Gastroesophageal sphincter (tissue), 4 donors: ENCODE measurements around the gene CD74. TPM values are rescaled to one million over a fixed set of nuclear protein-coding genes. Genes with fewer than 3 reads are reported as not detected.
A peak's percentile ranks its signal among the peaks of the same experiment; 100 is the strongest.

ENCODE experiments used
- ATAC-seq: fragments of 150-250 bp; one replicate; pipeline ENCODE4 v1.9.1; 2016; ENCODE audit warnings: mild to moderate bottlenecking, moderate library complexity
- H3K27ac ChIP-seq, 4 donors: fragments of 200-600 bp; sonication (generic) in 3 of 4; 1 replicate in 3 of 4; 2 replicates in 1 of 4; pipeline ENCODE4 v1.5.1; 2016 to 2019
- H3K27me3 ChIP-seq: fragments of 200-600 bp; sonication (generic); one replicate; pipeline ENCODE4 v1.5.1; 2019
- H3K36me3 ChIP-seq, 2 donors: fragments of 200-600 bp; sonication (generic); one replicate each; pipeline ENCODE4 v1.5.1; 2019; ENCODE audit warnings: control low read depth in 1 of 2
- H3K4me1 ChIP-seq, 3 donors: fragments of 200-600 bp; sonication (generic); 1 replicate in 2 of 3; 2 replicates in 1 of 3; pipeline ENCODE4 v1.5.1; 2016 to 2019; ENCODE audit warnings: control low read depth in 2 of 3
- H3K4me3 ChIP-seq, 2 donors: fragments of 200-600 bp; sonication (generic); one replicate each; pipeline ENCODE4 v1.5.1; 2019; ENCODE audit warnings: mild to moderate bottlenecking in 1 of 2, moderate library complexity in 1 of 2
- H3K9me3 ChIP-seq, 3 donors: fragments of 200-600 bp; sonication (generic); one replicate each; pipeline ENCODE4 v1.5.1; 2017 to 2019; ENCODE audit warnings: control low read depth in 2 of 3
- CTCF ChIP-seq, 4 experiments: fragments of 200-600 bp in 2 of 4; fragments of 450-650 bp in 2 of 4; sonication (generic) in 1 of 4; IDR thresholded peaks; one replicate each; pipeline ENCODE4 v1.5.1; 2017 to 2019; ENCODE audit warnings: antibody characterized with exemption in 4 of 4, mild to moderate bottlenecking in 2 of 4, moderate library complexity in 2 of 4
- EP300 ChIP-seq: sonication (generic); formaldehyde crosslinking; IDR thresholded peaks from one replicate; pipeline ENCODE4 v1.6.1; 2017; ENCODE audit warnings: antibody characterized with exemption, mild to moderate bottlenecking
- POLR2A ChIP-seq, 2 donors: fragments of 450-650 bp; IDR thresholded peaks; one replicate each; pipeline ENCODE4 v1.6.1; 2017; ENCODE audit warnings: antibody characterized with exemption in 2 of 2, mild to moderate bottlenecking in 2 of 2, moderate library complexity in 1 of 2
- POLR2AphosphoS5 ChIP-seq: sonication (generic); formaldehyde crosslinking; IDR thresholded peaks from one replicate; pipeline ENCODE4 v1.6.1; 2017; ENCODE audit warnings: antibody characterized with exemption
- WGBS, 2 donors: methylation state at CpG; one replicate each; pipeline ENCODE4 v1.1.5; 2018; ENCODE audit warnings: low coverage in 1 of 2; 5-methylcytosine and 5-hydroxymethylcytosine counted together
- total RNA-seq, 4 donors: library from RNA; depleted of rRNA; stranded (reverse); fragments of >200 nt; gene quantifications; one replicate each; pipeline ENCODE4 v1.1.0, GENCODE V29; 2016

CD74 gene
- total RNA-seq, 4 donors from 2014 or later = 142 to 720 (median 338) TPM

- 83 to 88% methylated on average over 3 to 9 of the region's 13 CpGs for WGBS, 2 donors
- Histone ChIP-seq H3K4me3 (no peak overlapping the region), H3K4me1 (no peaks in the 10 kb centered on the region), H3K27me3 (no peaks in the 10 kb centered on the region), H3K9me3 (no peaks in the 10 kb centered on the region), H3K36me3 (peaks cover 0 to 100% of the 10 kb centered on the region in 2 donors), H3K27ac (no peak overlapping the region)
- TF ChIP-seq POLR2A (IDR thresholded peaks at IDR 0.05) (no peak), CTCF (IDR thresholded peaks at IDR 0.05) (peak in 1 of 4 experiments; percentile 10), EP300 (no peak)
- ATAC-seq = no peak
These were observed 14.7 kb downstream of the CD74 start for GRCh38 chr5:150397782-150398721.

- H3K27me3 ChIP-seq = no peaks in the 10 kb centered on the region
- TF ChIP-seq POLR2AphosphoS5 (no peak), EP300 (no peak), CTCF (IDR thresholded peaks at IDR 0.05) (no peak), POLR2A (IDR thresholded peaks at IDR 0.05) (no peak)
- no peak for ATAC-seq
- H3K27ac ChIP-seq = no peak overlapping the region
- H3K4me3 ChIP-seq = no peak overlapping the region
- WGBS, 2 donors = 83 to 88% methylated on average over 3 to 7 of the region's 14 CpGs
- no peaks in the 10 kb centered on the region for H3K4me1 ChIP-seq
- peaks cover 0 to 100% of the 10 kb centered on the region in 2 donors for H3K36me3 ChIP-seq
- no peaks in the 10 kb centered on the region for H3K9me3 ChIP-seq
These were observed 15.4 kb downstream of the CD74 start for GRCh38 chr5:150397146-150397781.

GRCh38 chr5:150396267-150396666 lies 16.4 kb downstream of the CD74 start:
- no peak for TF ChIP-seq POLR2A (IDR thresholded peaks at IDR 0.05)
- TF ChIP-seq POLR2AphosphoS5 = no peak
- TF ChIP-seq EP300 = no peak
- no peak for TF ChIP-seq CTCF (IDR thresholded peaks at IDR 0.05)
- Histone ChIP-seq H3K4me3 (no peak overlapping the region), H3K36me3 (peaks cover 0 to 100% of the 10 kb centered on the region in 2 donors), H3K27ac (no peak overlapping the region), H3K27me3 (no peaks in the 10 kb centered on the region), H3K4me1 (no peaks in the 10 kb centered on the region), H3K9me3 (no peaks in the 10 kb centered on the region)
- WGBS, 2 donors = 94 to 96% methylated on average over 2 to 5 of the region's 7 CpGs
- ATAC-seq = no peak

GRCh38 chr5:150395688-150395975 lies 17.1 kb downstream of the CD74 start:
- Histone ChIP-seq H3K4me1 (no peaks in the 10 kb centered on the region), H3K36me3 (peaks cover 0 to 100% of the 10 kb centered on the region in 2 donors), H3K9me3 (no peaks in the 10 kb centered on the region), H3K27me3 (no peaks in the 10 kb centered on the region), H3K4me3 (no peak overlapping the region), H3K27ac (no peak overlapping the region)
- 60 to 65% methylated on average over 1 to 2 of the region's 2 CpGs for WGBS, 2 donors
- ATAC-seq = no peak
- TF ChIP-seq POLR2A (IDR thresholded peaks at IDR 0.05) (no peak), CTCF (IDR thresholded peaks at IDR 0.05) (no peak), EP300 (no peak), POLR2AphosphoS5 (no peak)
